Activated CD8-positive, alpha-beta T cell treated with anti-CD3 and anti-CD28 coated beads for 36 hours (primary cell): Measurements from ENCODE around the gene VPS54. TPM values are rescaled to one million over a fixed set of nuclear protein-coding genes. Genes with fewer than 3 reads are reported as not detected.

Experiments
- ATAC-seq: fragments of 200-7000 bp; cut with Tn5 transposase; one replicate; pipeline ENCODE4 v1.10.0; 2021; ENCODE audit warnings: mild to moderate bottlenecking, moderate library complexity
- CTCF ChIA-PET: fragments of 350-600 bp; sonication (Branson Sonifier 250); formaldehyde crosslinking; loops from one replicate; lab custom pipeline; 2021; ENCODE audit warnings: antibody characterized with exemption; lab: Charles Lee
- POLR2A ChIA-PET: fragments of 350-600 bp; sonication (Branson Sonifier 250); formaldehyde crosslinking; loops from one replicate; lab custom pipeline; 2021; ENCODE audit warnings: antibody characterized with exemption; lab: Charles Lee
- DNase-seq: peaks from one replicate; pipeline ENCODE4 v3.0.0-alpha.2; 2020
- H3K27ac Mint-ChIP-seq: one replicate; pipeline ENCODE4 v1.8.0; 2021; ENCODE audit warnings: mild to moderate bottlenecking, mixed read lengths
- H3K27me3 Mint-ChIP-seq: one replicate; pipeline ENCODE4 v1.8.0; 2021; ENCODE audit warnings: mixed read lengths
- H3K36me3 Mint-ChIP-seq: one replicate; pipeline ENCODE4 v1.8.0; 2021; ENCODE audit warnings: low read depth, mixed read lengths
- H3K4me1 Mint-ChIP-seq: one replicate; pipeline ENCODE4 v1.8.0; 2021; ENCODE audit warnings: low read depth, mixed read lengths
- H3K4me3 Mint-ChIP-seq: one replicate; pipeline ENCODE4 v1.8.0; 2021; ENCODE audit warnings: mild to moderate bottlenecking, moderate library complexity, mixed read lengths
- H3K9me3 Mint-ChIP-seq: one replicate; pipeline ENCODE4 v1.8.0; 2021; ENCODE audit warnings: mixed read lengths
- intact Hi-C: fragments of 100-400 bp; cut with micrococcal nuclease; formaldehyde crosslinking; loops from one replicate; pipeline ENCODE4 v1.10.0; 2022
- total RNA-seq, 2 experiments: library from RNA; stranded (reverse); gene quantifications; one replicate each; pipeline ENCODE4 v1.2.3, GENCODE V29; 2021
- TF ChIP-seq, protein P1 (sequence below): fragments of 200-600 bp; IDR thresholded peaks from one replicate; pipeline ENCODE4 v1.8.0; 2022; ENCODE audit warnings: antibody characterized with exemption, mild to moderate bottlenecking

VPS54 gene
- total RNA-seq, 2 experiments from 2014 or later, result 8.9 to 9.4 TPM

DNA sequence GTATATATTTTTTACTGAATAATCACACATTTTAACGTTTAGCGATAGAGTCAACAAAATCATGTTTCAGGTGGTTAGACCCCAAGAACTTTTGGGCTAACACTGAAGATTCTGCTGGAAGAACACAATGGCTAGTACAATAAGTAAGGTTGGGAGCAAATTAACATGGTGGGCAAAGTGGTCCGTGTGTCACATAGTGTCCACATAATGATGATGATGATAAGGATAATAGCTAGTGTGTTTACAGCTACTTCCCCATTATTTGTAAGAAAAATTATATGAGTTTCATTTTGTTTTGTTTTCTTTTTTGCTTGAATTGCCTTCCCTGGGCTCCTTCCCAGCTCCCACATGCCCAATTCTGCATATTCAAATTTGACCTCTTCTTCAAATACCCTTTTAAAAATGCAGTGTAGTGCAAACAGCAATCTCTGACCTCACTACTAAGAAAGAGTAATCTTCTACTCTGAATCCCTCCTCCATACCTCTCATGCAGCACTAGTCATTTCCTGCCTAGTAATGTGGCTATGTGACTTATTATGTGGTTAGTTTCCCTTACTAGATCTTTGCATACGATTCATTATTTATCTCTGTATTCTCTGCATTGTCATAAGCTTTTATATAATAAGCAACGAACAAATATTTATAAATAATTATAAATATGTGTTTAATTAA lies 16.9 kb upstream of the VPS54 start:
- Mint-ChIP-seq H3K27ac (peak overlapping the region; percentile 84), H3K4me3 (peak overlapping the region; percentile 47), H3K36me3 (peaks cover 14% of the 10 kb centered on the region), H3K4me1 (peaks cover 44% of the 10 kb centered on the region), H3K9me3 (peaks cover 14% of the 10 kb centered on the region), H3K27me3 (no peaks in the 10 kb centered on the region)
- DNase-seq (peak; percentile 47), ATAC-seq (peak; percentile 93)
- intact Hi-C loops, result loop anchor here (5.0 kb wide), 3 partner anchors 66 to 176 kb away; partner anchors contain the start of gene PELI1
- TF ChIP-seq, protein P1, sequence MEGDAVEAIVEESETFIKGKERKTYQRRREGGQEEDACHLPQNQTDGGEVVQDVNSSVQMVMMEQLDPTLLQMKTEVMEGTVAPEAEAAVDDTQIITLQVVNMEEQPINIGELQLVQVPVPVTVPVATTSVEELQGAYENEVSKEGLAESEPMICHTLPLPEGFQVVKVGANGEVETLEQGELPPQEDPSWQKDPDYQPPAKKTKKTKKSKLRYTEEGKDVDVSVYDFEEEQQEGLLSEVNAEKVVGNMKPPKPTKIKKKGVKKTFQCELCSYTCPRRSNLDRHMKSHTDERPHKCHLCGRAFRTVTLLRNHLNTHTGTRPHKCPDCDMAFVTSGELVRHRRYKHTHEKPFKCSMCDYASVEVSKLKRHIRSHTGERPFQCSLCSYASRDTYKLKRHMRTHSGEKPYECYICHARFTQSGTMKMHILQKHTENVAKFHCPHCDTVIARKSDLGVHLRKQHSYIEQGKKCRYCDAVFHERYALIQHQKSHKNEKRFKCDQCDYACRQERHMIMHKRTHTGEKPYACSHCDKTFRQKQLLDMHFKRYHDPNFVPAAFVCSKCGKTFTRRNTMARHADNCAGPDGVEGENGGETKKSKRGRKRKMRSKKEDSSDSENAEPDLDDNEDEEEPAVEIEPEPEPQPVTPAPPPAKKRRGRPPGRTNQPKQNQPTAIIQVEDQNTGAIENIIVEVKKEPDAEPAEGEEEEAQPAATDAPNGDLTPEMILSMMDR, result no peak
- CTCF ChIA-PET, result interaction anchor here (0.6 to 2.5 kb wide), 4 partner anchors 13 to 294 kb away, joined by 3 to 13 read pairs (median 7); no protein-coding TSS in a partner anchor
- POLR2A ChIA-PET, result interaction anchor here (0.7 to 1.4 kb wide), 3 partner anchors 105 to 663 kb away, joined by 3 to 4 read pairs (median 4); no protein-coding TSS in a partner anchor

GRCh38 chr2:64035072-64035942 lies 16.1 kb upstream of the VPS54 start:
- Mint-ChIP-seq H3K4me1 (peaks cover 42% of the 10 kb centered on the region), H3K9me3 (peaks cover 14% of the 10 kb centered on the region), H3K27ac (peak overlapping the region; percentile 84), H3K27me3 (no peaks in the 10 kb centered on the region), H3K4me3 (peak overlapping the region; percentile 47), H3K36me3 (peaks cover 14% of the 10 kb centered on the region)
- DNase-seq (peak; percentile 50), ATAC-seq (peak; percentile 40)
- ChIA-PET POLR2A (interaction anchor here (1.3 kb wide), 1 partner anchor 169 kb away, joined by 4 read pairs; no protein-coding TSS in a partner anchor), CTCF (interaction anchor here (1.2 to 2.5 kb wide), 4 partner anchors 13 to 295 kb away, joined by 3 to 13 read pairs (median 10); no protein-coding TSS in a partner anchor)
- TF ChIP-seq, protein P1, result no peak
- intact Hi-C loops, result loop anchor here (5.0 kb wide), 3 partner anchors 67 to 177 kb away; partner anchors contain the start of gene PELI1

- TF ChIP-seq, protein P1, result no peak
- ChIA-PET POLR2A (interaction anchor here (0.6 kb wide), 1 partner anchor 491 kb away, joined by 3 read pairs; no protein-coding TSS in a partner anchor), CTCF (no interaction called here)
- ATAC-seq, result no peak
- H3K36me3 Mint-ChIP-seq, result peaks cover 5% of the 10 kb centered on the region
- intact Hi-C loops, result no loop called here
- H3K4me3 Mint-ChIP-seq, result no peak overlapping the region
- peaks cover 22% of the 10 kb centered on the region for H3K4me1 Mint-ChIP-seq
- no peak for DNase-seq
- H3K9me3 Mint-ChIP-seq, result peaks cover 6% of the 10 kb centered on the region
- no peak overlapping the region for H3K27ac Mint-ChIP-seq
- no peaks in the 10 kb centered on the region for H3K27me3 Mint-ChIP-seq
These were observed 10.0 kb upstream of the VPS54 start for GRCh38 chr2:64029116-64029665.

DNA sequence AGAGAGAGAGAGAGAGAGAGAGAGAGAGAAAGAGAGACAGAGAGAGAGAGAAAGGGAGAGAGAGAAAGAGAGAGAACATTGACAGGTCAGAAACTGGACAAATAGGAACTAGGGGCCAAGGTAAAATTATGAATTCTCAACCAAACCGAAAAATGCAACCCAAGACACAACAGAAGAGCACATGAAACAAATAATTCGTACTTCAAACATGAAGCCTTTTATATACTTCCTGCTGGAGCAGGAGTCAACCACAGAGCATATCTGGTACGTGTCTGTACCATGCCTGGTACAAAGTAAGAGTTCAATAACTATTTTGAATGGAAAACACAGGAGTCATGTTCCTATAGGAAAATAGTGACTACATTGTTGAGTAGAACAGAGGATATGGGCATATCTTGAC lies 6.5 kb upstream of the VPS54 start:
- POLR2A ChIA-PET, result no interaction called here
- DNase-seq (no peak), ATAC-seq (peak; percentile 71)
- peak overlapping the region; percentile 1 for H3K4me3 Mint-ChIP-seq
- TF ChIP-seq, protein P1, result no peak
- no peaks in the 10 kb centered on the region for H3K36me3 Mint-ChIP-seq
- H3K4me1 Mint-ChIP-seq, result peaks cover 24% of the 10 kb centered on the region
- CTCF ChIA-PET, result no interaction called here
- intact Hi-C loops, result no loop called here
- H3K27me3 Mint-ChIP-seq, result no peaks in the 10 kb centered on the region
- no peaks in the 10 kb centered on the region for H3K9me3 Mint-ChIP-seq
- peak overlapping the region; percentile 9 for H3K27ac Mint-ChIP-seq
